SU-DHL-6 (cell line): ENCODE results near the gene DRAXIN.

Experiments used
- CTCF ChIP-seq: fragments of 200-600 bp; sonication (generic); IDR thresholded peaks from one replicate; pipeline ENCODE4 v1.5.1; 2017; ENCODE audit warnings: antibody characterized with exemption, mild to moderate bottlenecking, low read length, moderate library complexity; ENCODE audit not compliant: insufficient read depth, poor library complexity, severe bottlenecking
- EZH2phosphoT487 ChIP-seq: fragments of 200-600 bp; sonication (generic), shearing (Covaris generic); conservative IDR thresholded peaks from 2 replicates; pipeline ENCODE4 v1.6.1; 2018; ENCODE audit warnings: mild to moderate bottlenecking, antibody characterized with exemption, low read length, moderate library complexity, mixed read lengths

- no peak for TF ChIP-seq CTCF
- TF ChIP-seq EZH2phosphoT487, result no peak
These were observed 58.5 kb downstream of the DRAXIN start for GRCh38 chr1:11749996-11750395.
